Astrocyte (in vitro differentiated cells and primary cell): ENCODE data around the gene CYP1A2. TPM values are rescaled to one million over a fixed set of nuclear protein-coding genes. Genes with fewer than 3 reads are reported as not detected.

Experiments
- DNase-seq: peaks from one replicate; pipeline ENCODE4 v3.0.0-alpha.2; 2010; ENCODE audit warnings: low read depth
- FAIRE-seq: peaks from 2 replicates; lab custom pipeline; 2011; peaks lifted over from hg19 to GRCh38; lab: Jason Lieb, UNC
- H2AFZ ChIP-seq: 2 replicates; pipeline ENCODE4 v1.6.0; 2012; ENCODE audit warnings: low read depth, low read length, inconsistent platforms
- H3K27ac ChIP-seq: 2 replicates; pipeline ENCODE4 v1.5.1; 2011; ENCODE audit warnings: low read depth, low read length, inconsistent platforms
- H3K27me3 ChIP-seq: 2 replicates; pipeline ENCODE4 v1.6.0; 2011; ENCODE audit warnings: low read length, inconsistent platforms; ENCODE audit not compliant: insufficient read depth
- H3K36me3 ChIP-seq: 2 replicates; pipeline ENCODE4 v1.5.1; 2011; ENCODE audit warnings: low read length, inconsistent platforms; ENCODE audit not compliant: insufficient read depth
- H3K4me1 ChIP-seq: 2 replicates; pipeline ENCODE4 v1.5.1; 2011; ENCODE audit warnings: low read length, inconsistent platforms; ENCODE audit not compliant: insufficient read depth
- H3K4me2 ChIP-seq: 2 replicates; pipeline ENCODE4 v1.6.0; 2012; ENCODE audit warnings: low read length, inconsistent platforms
- H3K4me3 ChIP-seq: 2 replicates; pipeline ENCODE4 v1.5.1; 2011; ENCODE audit warnings: low read depth, mild to moderate bottlenecking, low read length, inconsistent platforms; ENCODE audit not compliant: insufficient read depth
- H3K79me2 ChIP-seq: 2 replicates; pipeline ENCODE4 v1.6.0; 2012; ENCODE audit warnings: mild to moderate bottlenecking, low read length, inconsistent platforms; ENCODE audit not compliant: insufficient read depth
- H3K9ac ChIP-seq: 2 replicates; pipeline ENCODE4 v1.6.0; 2012; ENCODE audit warnings: mild to moderate bottlenecking, low read length, inconsistent platforms
- H3K9me3 ChIP-seq: 2 replicates; pipeline ENCODE4 v1.5.1; 2012; ENCODE audit warnings: low read depth, mild to moderate bottlenecking, low read length, inconsistent platforms; ENCODE audit not compliant: insufficient read depth
- H4K20me1 ChIP-seq: 2 replicates; pipeline ENCODE4 v1.6.0; 2012; ENCODE audit warnings: low read length, inconsistent platforms; ENCODE audit not compliant: insufficient read depth
- H3K27ac Mint-ChIP-seq: one replicate; pipeline ENCODE4 v1.8.0; 2021; ENCODE audit warnings: mild to moderate bottlenecking, mixed read lengths; ENCODE audit not compliant: unreplicated experiment
- H3K27me3 Mint-ChIP-seq: one replicate; pipeline ENCODE4 v1.8.0; 2021; ENCODE audit warnings: low read depth, mixed read lengths; ENCODE audit not compliant: unreplicated experiment
- H3K36me3 Mint-ChIP-seq: one replicate; pipeline ENCODE4 v1.8.0; 2021; ENCODE audit warnings: low read depth, mixed read lengths; ENCODE audit not compliant: unreplicated experiment
- H3K4me1 Mint-ChIP-seq: one replicate; pipeline ENCODE4 v1.8.0; 2021; ENCODE audit warnings: low read depth, mixed read lengths; ENCODE audit not compliant: unreplicated experiment
- H3K4me3 Mint-ChIP-seq: one replicate; pipeline ENCODE4 v1.8.0; 2021; ENCODE audit warnings: mild to moderate bottlenecking, moderate library complexity, mixed read lengths; ENCODE audit not compliant: unreplicated experiment
- H3K9me3 Mint-ChIP-seq: one replicate; pipeline ENCODE4 v1.8.0; 2021; ENCODE audit warnings: mild to moderate bottlenecking, mixed read lengths; ENCODE audit not compliant: unreplicated experiment
- EZH2 ChIP-seq: IDR thresholded peaks from 2 replicates; pipeline ENCODE4 v1.6.1; 2012; ENCODE audit warnings: mild to moderate bottlenecking, low read length, inconsistent platforms; ENCODE audit not compliant: insufficient read depth
- total RNA-seq: library from RNA; stranded (reverse); gene quantifications from 2 replicates; pipeline ENCODE4 v1.2.1, GENCODE V29; 2021
- TF ChIP-seq, protein P1 (sequence below): IDR thresholded peaks from 2 replicates; pipeline ENCODE4 v1.5.1; 2011; ENCODE audit warnings: low read depth, mild to moderate bottlenecking, inconsistent platforms, low read length, moderate library complexity; ENCODE audit not compliant: insufficient read depth

Gene CYP1A2
- total RNA-seq, 1 donor from 2014 or later: not detected

GRCh38 chr15:74775132-74775562 is 26.5 kb downstream of the CYP1A2 start:
- Histone ChIP-seq H3K27ac (no peak overlapping the region), H3K27me3 (peaks cover 6% of the 10 kb centered on the region), H3K9me3 (no peaks in the 10 kb centered on the region), H3K4me1 (peaks cover 4% of the 10 kb centered on the region), H3K36me3 (no peaks in the 10 kb centered on the region), H3K9ac (no peak overlapping the region), H3K4me2 (no peak overlapping the region), H2AFZ (no peak overlapping the region), H3K4me3 (no peak overlapping the region), H3K79me2 (no peaks in the 10 kb centered on the region), H4K20me1 (no peaks in the 10 kb centered on the region)
- DNase-seq: no peak
- Mint-ChIP-seq H3K36me3 (no peaks in the 10 kb centered on the region), H3K9me3 (no peaks in the 10 kb centered on the region), H3K4me3 (no peak overlapping the region), H3K4me1 (peaks cover 10% of the 10 kb centered on the region), H3K27ac (no peak overlapping the region), H3K27me3 (peaks cover 12% of the 10 kb centered on the region)
- FAIRE-seq: no peak
- TF ChIP-seq EZH2: no peak
- TF ChIP-seq, protein P1, sequence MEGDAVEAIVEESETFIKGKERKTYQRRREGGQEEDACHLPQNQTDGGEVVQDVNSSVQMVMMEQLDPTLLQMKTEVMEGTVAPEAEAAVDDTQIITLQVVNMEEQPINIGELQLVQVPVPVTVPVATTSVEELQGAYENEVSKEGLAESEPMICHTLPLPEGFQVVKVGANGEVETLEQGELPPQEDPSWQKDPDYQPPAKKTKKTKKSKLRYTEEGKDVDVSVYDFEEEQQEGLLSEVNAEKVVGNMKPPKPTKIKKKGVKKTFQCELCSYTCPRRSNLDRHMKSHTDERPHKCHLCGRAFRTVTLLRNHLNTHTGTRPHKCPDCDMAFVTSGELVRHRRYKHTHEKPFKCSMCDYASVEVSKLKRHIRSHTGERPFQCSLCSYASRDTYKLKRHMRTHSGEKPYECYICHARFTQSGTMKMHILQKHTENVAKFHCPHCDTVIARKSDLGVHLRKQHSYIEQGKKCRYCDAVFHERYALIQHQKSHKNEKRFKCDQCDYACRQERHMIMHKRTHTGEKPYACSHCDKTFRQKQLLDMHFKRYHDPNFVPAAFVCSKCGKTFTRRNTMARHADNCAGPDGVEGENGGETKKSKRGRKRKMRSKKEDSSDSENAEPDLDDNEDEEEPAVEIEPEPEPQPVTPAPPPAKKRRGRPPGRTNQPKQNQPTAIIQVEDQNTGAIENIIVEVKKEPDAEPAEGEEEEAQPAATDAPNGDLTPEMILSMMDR: no peak

DNA sequence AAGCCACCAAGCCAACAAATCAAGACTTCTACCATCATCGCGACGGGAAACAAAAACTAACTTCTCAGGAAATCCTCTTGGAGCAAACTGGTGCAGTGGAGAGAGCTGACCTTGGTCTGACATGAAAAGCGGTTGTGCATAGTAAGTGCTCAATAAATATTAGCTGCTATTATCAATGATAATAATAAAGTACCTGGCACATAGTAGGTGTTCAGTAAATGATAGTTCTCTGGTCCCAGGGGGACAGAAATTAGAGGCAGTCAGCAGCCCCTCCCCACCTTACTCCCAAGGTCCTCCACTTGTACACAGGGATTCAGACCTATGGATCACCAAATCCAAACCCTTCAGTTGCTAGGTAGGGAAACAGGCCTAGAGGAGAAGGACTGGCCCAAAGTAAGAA is 27.2 kb downstream of the CYP1A2 start:
- H3K79me2 ChIP-seq: no peaks in the 10 kb centered on the region
- H2AFZ ChIP-seq: no peak overlapping the region
- peaks cover 14% of the 10 kb centered on the region for H3K4me1 Mint-ChIP-seq
- FAIRE-seq: no peak
- peaks cover 10% of the 10 kb centered on the region for H3K27me3 Mint-ChIP-seq
- H3K36me3 Mint-ChIP-seq: no peaks in the 10 kb centered on the region
- no peak overlapping the region for H3K27ac Mint-ChIP-seq
- no peak for DNase-seq
- H3K9me3 ChIP-seq: no peaks in the 10 kb centered on the region
- peaks cover 7% of the 10 kb centered on the region for H3K4me1 ChIP-seq
- H3K27me3 ChIP-seq: no peaks in the 10 kb centered on the region
- no peak overlapping the region for H3K4me3 ChIP-seq
- no peaks in the 10 kb centered on the region for H4K20me1 ChIP-seq
- H3K9ac ChIP-seq: no peak overlapping the region
- no peaks in the 10 kb centered on the region for H3K36me3 ChIP-seq
- TF ChIP-seq, protein P1: no peak
- no peak for TF ChIP-seq EZH2
- no peak overlapping the region for H3K27ac ChIP-seq
- H3K4me3 Mint-ChIP-seq: no peak overlapping the region
- H3K4me2 ChIP-seq: no peak overlapping the region
- no peaks in the 10 kb centered on the region for H3K9me3 Mint-ChIP-seq
